ENCODE measurements around the gene TCTN3. TPM values are rescaled to one million over a fixed set of nuclear protein-coding genes. Genes with fewer than 3 reads are reported as not detected.
"Not testable (repeated sequence)": the region's sequence is repeated elsewhere in the genome, so short reads cannot be mapped to it uniquely, and the experiment has no call there.

Gene TCTN3
- polyA plus RNA-seq, 1 donor = 76.9 TPM

- no peak for DNase-seq
These were observed 558 bp downstream of the TCTN3 start for GRCh38 chr10:95693071-95693667.

GRCh38 chr10:95691281-95691680 lies 2.4 kb downstream of the TCTN3 start:
- no peak for DNase-seq

- DNase-seq = no peak
These were observed 5.1 kb downstream of the TCTN3 start for GRCh38 chr10:95688648-95689047.

- no peak for DNase-seq
These were observed 9.8 kb downstream of the TCTN3 start for GRCh38 chr10:95683966-95684365.

- DNase-seq = no peak
These were observed 18.2 kb downstream of the TCTN3 start for GRCh38 chr10:95675403-95676116.

GRCh38 chr10:95674643-95675042 lies 19.1 kb downstream of the TCTN3 start:
- DNase-seq = no peak

- DNase-seq = not testable (repeated sequence)
These were observed 21.1 kb downstream of the TCTN3 start for GRCh38 chr10:95672641-95673040.

GRCh38 chr10:95664543-95664942 lies 29.2 kb downstream of the TCTN3 start:
- DNase-seq = no peak

GRCh38 chr10:95663496-95663895 lies 30.2 kb downstream of the TCTN3 start:
- no peak for DNase-seq

GRCh38 chr10:95661818-95662217 lies 31.9 kb downstream of the TCTN3 start:
- no peak for DNase-seq

GRCh38 chr10:95660283-95660682 lies 33.4 kb downstream of the TCTN3 start:
- peak; percentile 10 for DNase-seq

GRCh38 chr10:95657250-95657649 lies 36.5 kb downstream of the TCTN3 start:
- no peak for DNase-seq

- DNase-seq = peak; percentile 92
These were observed 37.2 kb downstream of the TCTN3 start, which contains the start of gene ALDH18A1 for GRCh38 chr10:95656291-95657164. ALDH18A1 (minus strand) TSS chr10:95656711; CDS start chr10:95653377, 3,334 bp downstream.

GRCh38 chr10:95655571-95656290 lies 38.0 kb downstream of the TCTN3 start:
- peak; percentile 14 for DNase-seq

- no peak for DNase-seq
These were observed 39.8 kb downstream of the TCTN3 start for GRCh38 chr10:95653895-95654294.

GRCh38 chr10:95651346-95652060 lies 42.2 kb downstream of the TCTN3 start:
- no peak for DNase-seq

- no peak for DNase-seq
These were observed 43.5 kb downstream of the TCTN3 start for GRCh38 chr10:95650232-95650631.

- DNase-seq = no peak
These were observed 45.6 kb downstream of the TCTN3 start for GRCh38 chr10:95648138-95648537.

GRCh38 chr10:95646160-95646559 lies 47.6 kb downstream of the TCTN3 start:
- no peak for DNase-seq

GRCh38 chr10:95644901-95645300 lies 48.8 kb downstream of the TCTN3 start:
- DNase-seq = no peak

GRCh38 chr10:95640891-95641315 lies 52.8 kb downstream of the TCTN3 start:
- no peak for DNase-seq
